ENCODE measurements around the gene CAPN5. TPM values are rescaled to one million over a fixed set of nuclear protein-coding genes. Genes with fewer than 3 reads are reported as not detected.
A peak's percentile ranks its signal among the peaks of the same experiment; 100 is the strongest.
"Not testable (repeated sequence)": the region's sequence is repeated elsewhere in the genome, so short reads cannot be mapped to it uniquely, and the experiment has no call there.

The CAPN5 gene
- total RNA-seq, 1 donor from 2014 or later = 12.8 TPM

- H3K4me1 Mint-ChIP-seq (ENCODE audit: unreplicated experiment) = no peaks in the 10 kb centered on the region
- H3K36me3 Mint-ChIP-seq (ENCODE audit: unreplicated experiment) = no peaks in the 10 kb centered on the region
- no peak for TF ChIP-seq CTCF (IDR thresholded peaks at IDR 0.05)
- H3K4me3 Mint-ChIP-seq (ENCODE audit: unreplicated experiment) = no peak overlapping the region
- no peak overlapping the region for H3K27ac Mint-ChIP-seq (ENCODE audit: unreplicated experiment)
- DNase-seq (ENCODE audit: extremely low spot score, unreplicated experiment) = no peak
- no peaks in the 10 kb centered on the region for H3K27me3 Mint-ChIP-seq (ENCODE audit: unreplicated experiment)
- H3K9me3 Mint-ChIP-seq (ENCODE audit: unreplicated experiment) = no peaks in the 10 kb centered on the region
Observed at GRCh38 chr11:77096591-77097019, 29.8 kb downstream of the CAPN5 start.

- not testable (repeated sequence) for H3K27me3 Mint-ChIP-seq (ENCODE audit: unreplicated experiment); H3K36me3 Mint-ChIP-seq (ENCODE audit: unreplicated experiment); H3K4me3 Mint-ChIP-seq (ENCODE audit: unreplicated experiment); H3K4me1 Mint-ChIP-seq (ENCODE audit: unreplicated experiment); H3K27ac Mint-ChIP-seq (ENCODE audit: unreplicated experiment); DNase-seq (ENCODE audit: extremely low spot score, unreplicated experiment); H3K9me3 Mint-ChIP-seq (ENCODE audit: unreplicated experiment)
Observed at GRCh38 chr11:77097180-77097579, 30.4 kb downstream of the CAPN5 start.

DNA sequence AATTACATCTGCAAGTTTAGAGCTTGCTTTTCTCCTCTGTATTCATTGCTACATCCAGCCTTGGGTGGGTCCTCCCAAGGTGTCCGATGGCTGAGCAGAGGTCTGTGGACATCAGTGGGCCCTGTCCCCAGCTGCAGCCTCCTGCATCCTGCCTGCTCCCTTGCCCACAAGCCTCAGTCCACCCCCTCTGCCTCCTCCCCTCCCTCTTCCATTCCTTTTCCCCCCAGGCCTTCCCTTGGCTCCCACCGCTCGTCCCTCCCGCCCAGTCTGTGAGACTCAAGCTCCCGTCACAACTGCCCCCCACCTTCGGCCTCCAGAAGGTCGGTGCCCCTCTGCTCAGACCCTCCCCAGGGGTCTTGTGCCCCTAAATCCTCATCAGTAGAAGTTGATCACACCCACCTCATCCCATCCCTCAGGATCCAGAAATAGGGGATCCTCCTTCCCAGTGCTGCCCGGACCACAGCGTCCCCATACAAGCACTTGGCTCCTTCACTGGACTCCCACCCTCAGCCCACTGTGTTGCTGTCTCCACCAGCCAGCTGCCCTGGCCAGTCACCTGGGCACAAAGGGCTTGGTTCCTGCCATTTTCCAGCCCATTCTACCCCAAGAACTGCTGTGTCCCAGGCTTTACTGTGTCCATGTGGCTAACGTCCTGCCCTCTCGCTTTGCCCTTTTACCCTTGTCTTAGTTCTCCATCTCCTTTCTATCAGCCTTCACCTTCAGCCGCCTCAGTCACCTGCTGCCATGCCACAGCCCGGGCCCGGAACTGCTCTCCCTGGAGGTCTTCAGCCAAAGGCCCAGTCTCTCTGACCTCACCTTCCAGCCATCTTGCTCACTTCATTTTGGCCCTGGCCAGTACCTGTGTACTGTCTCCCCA lies 33.6 kb downstream of the CAPN5 start:
- Mint-ChIP-seq H3K4me1 (ENCODE audit: unreplicated experiment) (peaks cover 2% of the 10 kb centered on the region), H3K4me3 (ENCODE audit: unreplicated experiment) (no peak overlapping the region), H3K9me3 (ENCODE audit: unreplicated experiment) (no peaks in the 10 kb centered on the region), H3K27ac (ENCODE audit: unreplicated experiment) (no peak overlapping the region), H3K27me3 (ENCODE audit: unreplicated experiment) (no peaks in the 10 kb centered on the region), H3K36me3 (ENCODE audit: unreplicated experiment) (peaks cover 3% of the 10 kb centered on the region)
- no peak for DNase-seq (ENCODE audit: extremely low spot score, unreplicated experiment)
- no peak for TF ChIP-seq CTCF (IDR thresholded peaks at IDR 0.05)

GRCh38 chr11:77101043-77101537 lies 34.3 kb downstream of the CAPN5 start:
- H3K4me3 Mint-ChIP-seq (ENCODE audit: unreplicated experiment) = no peak overlapping the region
- no peak for DNase-seq (ENCODE audit: extremely low spot score, unreplicated experiment)
- no peaks in the 10 kb centered on the region for H3K9me3 Mint-ChIP-seq (ENCODE audit: unreplicated experiment)
- H3K27ac Mint-ChIP-seq (ENCODE audit: unreplicated experiment) = no peak overlapping the region
- H3K4me1 Mint-ChIP-seq (ENCODE audit: unreplicated experiment) = peaks cover 2% of the 10 kb centered on the region
- peak; percentile 54 for TF ChIP-seq CTCF (IDR thresholded peaks at IDR 0.05)
- peaks cover 3% of the 10 kb centered on the region for H3K36me3 Mint-ChIP-seq (ENCODE audit: unreplicated experiment)
- H3K27me3 Mint-ChIP-seq (ENCODE audit: unreplicated experiment) = no peaks in the 10 kb centered on the region

DNA sequence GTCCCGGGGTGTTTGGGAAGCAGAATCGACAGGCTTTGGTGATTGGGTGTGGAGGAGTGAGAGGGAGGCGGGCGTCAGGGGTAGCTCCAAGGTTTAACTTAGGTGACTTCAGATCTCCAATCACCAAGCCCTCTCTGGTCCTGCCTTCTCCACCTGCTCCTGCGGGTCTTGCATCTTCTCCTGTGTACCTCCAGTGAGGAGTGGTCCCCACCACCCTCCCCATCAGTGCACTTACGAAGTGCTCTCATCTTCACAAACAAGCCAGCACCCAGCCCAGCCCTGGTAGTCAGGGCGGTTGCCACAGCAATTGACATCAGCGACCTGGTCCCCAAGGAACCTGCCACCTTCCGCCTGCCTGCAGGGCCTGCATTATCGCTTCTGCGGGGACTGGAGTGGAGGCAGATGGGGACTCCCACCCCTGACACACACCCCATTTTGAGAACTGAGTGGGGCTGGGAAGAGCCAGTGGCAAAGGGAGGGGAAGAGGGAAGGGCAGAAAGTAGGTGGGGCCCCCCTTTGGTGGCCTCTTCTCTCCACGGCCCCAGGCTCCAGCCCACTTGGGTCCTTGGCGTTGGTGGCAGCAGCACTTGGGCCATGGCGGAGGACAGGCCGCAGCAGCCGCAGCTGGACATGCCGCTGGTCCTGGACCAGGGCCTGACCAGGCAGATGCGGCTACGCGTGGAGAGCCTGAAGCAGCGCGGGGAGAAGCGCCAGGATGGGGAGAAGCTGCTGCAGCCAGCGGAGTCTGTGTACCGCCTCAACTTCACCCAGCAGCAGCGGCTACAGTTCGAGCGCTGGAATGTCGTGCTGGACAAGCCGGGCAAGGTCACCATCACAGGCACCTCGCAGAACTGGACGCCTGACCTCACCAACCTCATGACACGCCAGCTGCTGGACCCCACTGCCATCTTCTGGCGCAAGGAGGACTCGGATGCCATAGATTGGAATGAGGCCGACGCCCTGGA lies 35.8 kb downstream of the CAPN5 start, which contains the start of gene OMP:
OMP (plus strand) TSS at position 595 of the 965 bp plus-strand sequence; CDS start at position 595, 0 bp downstream.
- no peak for DNase-seq (ENCODE audit: extremely low spot score, unreplicated experiment)
- no peaks in the 10 kb centered on the region for H3K9me3 Mint-ChIP-seq (ENCODE audit: unreplicated experiment)
- H3K27me3 Mint-ChIP-seq (ENCODE audit: unreplicated experiment) = no peaks in the 10 kb centered on the region
- no peak within 1 kb of the TSS for H3K27ac Mint-ChIP-seq (ENCODE audit: unreplicated experiment)
- TF ChIP-seq CTCF (IDR thresholded peaks at IDR 0.05) = no peak
- H3K4me1 Mint-ChIP-seq (ENCODE audit: unreplicated experiment) = peaks cover 10% of the 10 kb centered on the region
- H3K4me3 Mint-ChIP-seq (ENCODE audit: unreplicated experiment) = no peak within 1 kb of the TSS
- peaks cover 3% of the 10 kb centered on the region for H3K36me3 Mint-ChIP-seq (ENCODE audit: unreplicated experiment)

Data from osteocyte (in vitro differentiated cells).